Neuron (in vitro differentiated cells): ENCODE data around the gene MYO1E.
"Not testable (repeated sequence)": the region's sequence is repeated elsewhere in the genome, so short reads cannot be mapped to it uniquely, and the experiment has no call there.

Experiments
- H2AFZ ChIP-seq: one replicate; pipeline ENCODE4 v1.6.1; 2013; ENCODE audit warnings: low read depth, mild to moderate bottlenecking, inconsistent platforms, low read length, moderate library complexity
- H3K27me3 ChIP-seq: one replicate; pipeline ENCODE4 v1.6.1; 2013; ENCODE audit warnings: low read length; ENCODE audit not compliant: insufficient read depth
- H3K36me3 ChIP-seq: one replicate; pipeline ENCODE4 v1.6.1; 2013; ENCODE audit warnings: low read length; ENCODE audit not compliant: insufficient read depth
- H3K4me1 ChIP-seq: one replicate; pipeline ENCODE4 v1.6.1; 2013; ENCODE audit warnings: low read length; ENCODE audit not compliant: insufficient read depth
- H3K4me3 ChIP-seq: 2 replicates; pipeline ENCODE4 v1.5.1; 2013; ENCODE audit warnings: mild to moderate bottlenecking, low read length, moderate library complexity
- H3K9me3 ChIP-seq: one replicate; pipeline ENCODE4 v1.6.1; 2013; ENCODE audit warnings: low read length

Gene MYO1E

GRCh38 chr15:59372352-59373211 is at the start of gene MYO1E:
MYO1E (minus strand) TSS chr15:59372871; CDS start chr15:59372500, 371 bp downstream.
- no peaks in the 10 kb centered on the region for H3K36me3 ChIP-seq
- peak within 1 kb of the TSS; percentile 97 for H2AFZ ChIP-seq
- H3K27me3 ChIP-seq, result no peaks in the 10 kb centered on the region
- H3K4me3 ChIP-seq, result peak within 1 kb of the TSS; percentile 75
- peaks cover 8% of the 10 kb centered on the region for H3K4me1 ChIP-seq
- no peaks in the 10 kb centered on the region for H3K9me3 ChIP-seq

- Histone ChIP-seq H3K4me3 (no peak overlapping the region), H3K36me3 (no peaks in the 10 kb centered on the region), H3K27me3 (no peaks in the 10 kb centered on the region), H3K4me1 (no peaks in the 10 kb centered on the region), H2AFZ (no peak overlapping the region), H3K9me3 (no peaks in the 10 kb centered on the region)
Measured at GRCh38 chr15:59420986-59421618, 48.4 kb upstream of the MYO1E start.

- Histone ChIP-seq H3K27me3 (no peaks in the 10 kb centered on the region), H2AFZ (no peak overlapping the region), H3K9me3 (no peaks in the 10 kb centered on the region), H3K4me3 (no peak overlapping the region), H3K36me3 (no peaks in the 10 kb centered on the region), H3K4me1 (no peaks in the 10 kb centered on the region)
Measured at GRCh38 chr15:59420108-59420507, 47.4 kb upstream of the MYO1E start.

- Histone ChIP-seq H3K36me3 (no peaks in the 10 kb centered on the region), H3K9me3 (no peaks in the 10 kb centered on the region), H3K4me1 (no peaks in the 10 kb centered on the region), H2AFZ (no peak overlapping the region), H3K27me3 (no peaks in the 10 kb centered on the region), H3K4me3 (no peak overlapping the region)
Measured at GRCh38 chr15:59419170-59419569, 46.5 kb upstream of the MYO1E start.

GRCh38 chr15:59416816-59417215 is 44.1 kb upstream of the MYO1E start:
- Histone ChIP-seq H2AFZ (no peak overlapping the region), H3K4me3 (no peak overlapping the region), H3K4me1 (no peaks in the 10 kb centered on the region), H3K9me3 (no peaks in the 10 kb centered on the region), H3K27me3 (no peaks in the 10 kb centered on the region), H3K36me3 (no peaks in the 10 kb centered on the region)

GRCh38 chr15:59413577-59413976 is 40.9 kb upstream of the MYO1E start:
- no peaks in the 10 kb centered on the region for H3K27me3 ChIP-seq
- H2AFZ ChIP-seq, result no peak overlapping the region
- H3K36me3 ChIP-seq, result no peaks in the 10 kb centered on the region
- H3K4me3 ChIP-seq, result no peak overlapping the region
- no peaks in the 10 kb centered on the region for H3K4me1 ChIP-seq
- H3K9me3 ChIP-seq, result no peaks in the 10 kb centered on the region

- Histone ChIP-seq H3K27me3 (no peaks in the 10 kb centered on the region), H2AFZ (no peak overlapping the region), H3K36me3 (no peaks in the 10 kb centered on the region), H3K4me3 (no peak overlapping the region), H3K4me1 (no peaks in the 10 kb centered on the region), H3K9me3 (no peaks in the 10 kb centered on the region)
Measured at GRCh38 chr15:59410391-59410896, 37.8 kb upstream of the MYO1E start.

GRCh38 chr15:59407946-59408345 is 35.3 kb upstream of the MYO1E start:
- Histone ChIP-seq H3K36me3 (no peaks in the 10 kb centered on the region), H3K4me3 (no peak overlapping the region), H2AFZ (no peak overlapping the region), H3K27me3 (no peaks in the 10 kb centered on the region), H3K4me1 (no peaks in the 10 kb centered on the region), H3K9me3 (no peaks in the 10 kb centered on the region)

- Histone ChIP-seq H3K4me1 (peaks cover 8% of the 10 kb centered on the region), H3K9me3 (no peaks in the 10 kb centered on the region), H3K27me3 (no peaks in the 10 kb centered on the region), H2AFZ (no peak overlapping the region), H3K4me3 (no peak overlapping the region), H3K36me3 (no peaks in the 10 kb centered on the region)
Measured at GRCh38 chr15:59406446-59406845, 33.8 kb upstream of the MYO1E start.

- H2AFZ ChIP-seq, result no peak overlapping the region
- peaks cover 8% of the 10 kb centered on the region for H3K4me1 ChIP-seq
- H3K27me3 ChIP-seq, result no peaks in the 10 kb centered on the region
- H3K4me3 ChIP-seq, result no peak overlapping the region
- no peaks in the 10 kb centered on the region for H3K36me3 ChIP-seq
- no peaks in the 10 kb centered on the region for H3K9me3 ChIP-seq
Measured at GRCh38 chr15:59405079-59405478, 32.4 kb upstream of the MYO1E start.

GRCh38 chr15:59401824-59402569 is 29.3 kb upstream of the MYO1E start:
- H3K4me1 ChIP-seq, result peaks cover 8% of the 10 kb centered on the region
- H3K9me3 ChIP-seq, result no peaks in the 10 kb centered on the region
- no peaks in the 10 kb centered on the region for H3K27me3 ChIP-seq
- peak overlapping the region; percentile 29 for H2AFZ ChIP-seq
- no peaks in the 10 kb centered on the region for H3K36me3 ChIP-seq
- H3K4me3 ChIP-seq, result no peak overlapping the region

- H3K4me3 ChIP-seq, H3K9me3 ChIP-seq, H3K27me3 ChIP-seq, H3K4me1 ChIP-seq, H3K36me3 ChIP-seq: not testable (repeated sequence)
- H2AFZ ChIP-seq, result peak overlapping the region; percentile 29
Measured at GRCh38 chr15:59401051-59401823, 28.6 kb upstream of the MYO1E start.
